ENCODE measurements around the gene BAK1.
"Not testable (repeated sequence)": the region's sequence is repeated elsewhere in the genome, so short reads cannot be mapped to it uniquely, and the experiment has no call there.

The BAK1 gene

GRCh38 chr6:33549196-33549595 is 30.9 kb downstream of the BAK1 start:
- DNase-seq, result no peak

- no peak for DNase-seq
Measured at GRCh38 chr6:33547499-33547898, 32.6 kb downstream of the BAK1 start.

GRCh38 chr6:33546766-33547165 is 33.3 kb downstream of the BAK1 start:
- no peak for DNase-seq

GRCh38 chr6:33545292-33545691 is 34.8 kb downstream of the BAK1 start:
- DNase-seq, result not testable (repeated sequence)

- DNase-seq, result no peak
Measured at GRCh38 chr6:33543116-33543515, 37.0 kb downstream of the BAK1 start.

GRCh38 chr6:33540768-33541167 is 39.3 kb downstream of the BAK1 start:
- DNase-seq, result no peak

GRCh38 chr6:33534702-33535101 is 45.4 kb downstream of the BAK1 start:
- DNase-seq, result no peak

- not testable (repeated sequence) for DNase-seq
Measured at GRCh38 chr6:33533163-33533869, 46.8 kb downstream of the BAK1 start.

- DNase-seq, result not testable (repeated sequence)
Measured at GRCh38 chr6:33532431-33532830, 47.6 kb downstream of the BAK1 start.

- DNase-seq, result not testable (repeated sequence)
Measured at GRCh38 chr6:33530617-33531016, 49.5 kb downstream of the BAK1 start.

Data from KG1 (cell line).